ENCODE results near the gene NFIA. TPM values are rescaled to one million over a fixed set of nuclear protein-coding genes. Genes with fewer than 3 reads are reported as not detected.

The NFIA gene
- total and polyA plus RNA-seq, 2 donors (not counting 1 experiment from before 2014, with no cell fraction given), result 0.28 to 0.54 TPM

DNA sequence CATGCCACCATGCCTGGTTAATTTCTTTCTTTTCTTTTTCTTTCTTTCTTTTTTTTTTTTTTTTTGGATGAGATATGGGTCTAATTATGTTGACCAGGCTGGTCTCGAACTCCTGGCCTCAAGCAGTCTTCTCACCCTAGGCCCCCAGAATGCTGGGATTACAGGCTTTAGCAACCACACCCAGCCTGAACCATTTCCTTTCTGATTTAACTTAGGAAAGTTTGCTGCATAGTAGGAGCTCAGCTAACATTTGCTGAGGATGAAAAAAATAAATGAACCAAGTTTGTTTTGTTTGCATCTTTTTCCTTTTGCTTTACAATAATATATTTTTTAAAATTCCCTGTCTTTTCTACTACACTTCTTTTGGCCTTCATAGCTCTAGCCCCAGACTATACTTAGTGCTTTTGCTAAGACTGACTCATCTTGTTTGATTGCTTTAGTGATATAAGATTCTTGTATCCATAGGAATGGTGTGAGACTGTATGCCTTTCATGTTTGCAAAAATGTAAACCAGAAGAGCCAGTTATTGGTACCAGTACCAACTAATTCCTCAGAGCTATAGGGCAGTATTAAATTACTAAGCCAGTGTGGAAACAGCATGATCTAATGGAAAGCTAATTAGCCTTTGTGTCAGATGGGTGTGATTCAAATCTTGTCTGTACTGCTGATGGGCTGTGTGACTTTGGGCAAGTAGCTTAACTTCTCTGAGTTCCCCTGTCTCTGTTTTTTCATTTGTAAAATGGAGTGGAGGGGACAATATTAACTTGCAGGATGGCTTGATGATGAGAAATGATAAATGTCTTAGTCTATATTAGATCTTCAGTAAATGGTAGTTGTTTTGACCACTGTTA lies 66.9 kb downstream of the NFIA start:
- Histone ChIP-seq H3K9ac (ENCODE audit: low read length) (no peak overlapping the region), H3K27me3 (replicated peaks in 1 of 4; ENCODE audit: control extremely low read depth in 1 of 4, control insufficient read depth in 3 of 4, insufficient read depth in 4 of 4, low read length in 3 of 4) (peaks cover 0 to 3% (median 0%) of the 10 kb centered on the region in 4 experiments), H2AFZ (ENCODE audit: insufficient read depth, low read depth, low read length, poor library complexity, severe bottlenecking) (no peak overlapping the region), H4K20me1 (ENCODE audit: control insufficient read depth, insufficient read depth, low read length, poor library complexity, severe bottlenecking) (no peaks in the 10 kb centered on the region), H3K36me3 (replicated peaks in 1 of 2; ENCODE audit: control extremely low read depth in 1 of 2, control insufficient read depth in 1 of 2, extremely low read depth in 1 of 2, insufficient read depth in 2 of 2, low read length in 1 of 2) (no peaks in the 10 kb centered on the region), H3K27ac (ENCODE audit: low read length in 2 of 2) (no peak overlapping the region), H3K4me2 (replicated peaks; ENCODE audit: low read depth, low read length, poor library complexity, severe bottlenecking) (no peak overlapping the region), H3K79me2 (ENCODE audit: control insufficient read depth, insufficient read depth, low read length) (no peaks in the 10 kb centered on the region), H3K9me3 (ENCODE audit: control extremely low read depth in 1 of 3, control insufficient read depth in 2 of 3, insufficient read depth in 1 of 3, low read length in 2 of 3) (no peaks in the 10 kb centered on the region), H3K4me1 (ENCODE audit: control insufficient read depth in 2 of 2, insufficient read depth in 2 of 2, low read length in 2 of 2) (no peaks in the 10 kb centered on the region), H3K4me3 (ENCODE audit: control extremely low read depth in 1 of 5, extremely low read depth in 1 of 5, insufficient read depth in 1 of 5, low read depth in 2 of 5, low read length in 4 of 5) (no peak overlapping the region)
- POLR2A ChIA-PET, result no interaction called here
- H3K27me3 Mint-ChIP-seq, result peaks cover 11% of the 10 kb centered on the region
- TF ChIP-seq, protein P1, sequence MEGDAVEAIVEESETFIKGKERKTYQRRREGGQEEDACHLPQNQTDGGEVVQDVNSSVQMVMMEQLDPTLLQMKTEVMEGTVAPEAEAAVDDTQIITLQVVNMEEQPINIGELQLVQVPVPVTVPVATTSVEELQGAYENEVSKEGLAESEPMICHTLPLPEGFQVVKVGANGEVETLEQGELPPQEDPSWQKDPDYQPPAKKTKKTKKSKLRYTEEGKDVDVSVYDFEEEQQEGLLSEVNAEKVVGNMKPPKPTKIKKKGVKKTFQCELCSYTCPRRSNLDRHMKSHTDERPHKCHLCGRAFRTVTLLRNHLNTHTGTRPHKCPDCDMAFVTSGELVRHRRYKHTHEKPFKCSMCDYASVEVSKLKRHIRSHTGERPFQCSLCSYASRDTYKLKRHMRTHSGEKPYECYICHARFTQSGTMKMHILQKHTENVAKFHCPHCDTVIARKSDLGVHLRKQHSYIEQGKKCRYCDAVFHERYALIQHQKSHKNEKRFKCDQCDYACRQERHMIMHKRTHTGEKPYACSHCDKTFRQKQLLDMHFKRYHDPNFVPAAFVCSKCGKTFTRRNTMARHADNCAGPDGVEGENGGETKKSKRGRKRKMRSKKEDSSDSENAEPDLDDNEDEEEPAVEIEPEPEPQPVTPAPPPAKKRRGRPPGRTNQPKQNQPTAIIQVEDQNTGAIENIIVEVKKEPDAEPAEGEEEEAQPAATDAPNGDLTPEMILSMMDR (IDR thresholded peaks at IDR 0.05), result no peak
- no peak for TF ChIP-seq EZH2 (IDR thresholded peaks at IDR 0.05; ENCODE audit: borderline replicate concordance, insufficient read depth, low read depth, low read length, poor library complexity, severe bottlenecking)
- DNase-seq, result no peak
- no CpG with 5 or more reads among the region's 1 CpG for WGBS (ENCODE audit: insufficient coverage)
- no peak overlapping the region for H3K27ac Mint-ChIP-seq
- H3K4me1 Mint-ChIP-seq, result no peaks in the 10 kb centered on the region
- H3K9me3 Mint-ChIP-seq (ENCODE audit: insufficient read depth), result no peaks in the 10 kb centered on the region
- ATAC-seq (ENCODE audit: low read depth), result no peak
- CTCF ChIA-PET, result no interaction called here
- H3K4me3 Mint-ChIP-seq, result no peak overlapping the region
- intact Hi-C loops (cut with micrococcal nuclease), result no loop called here

DNA sequence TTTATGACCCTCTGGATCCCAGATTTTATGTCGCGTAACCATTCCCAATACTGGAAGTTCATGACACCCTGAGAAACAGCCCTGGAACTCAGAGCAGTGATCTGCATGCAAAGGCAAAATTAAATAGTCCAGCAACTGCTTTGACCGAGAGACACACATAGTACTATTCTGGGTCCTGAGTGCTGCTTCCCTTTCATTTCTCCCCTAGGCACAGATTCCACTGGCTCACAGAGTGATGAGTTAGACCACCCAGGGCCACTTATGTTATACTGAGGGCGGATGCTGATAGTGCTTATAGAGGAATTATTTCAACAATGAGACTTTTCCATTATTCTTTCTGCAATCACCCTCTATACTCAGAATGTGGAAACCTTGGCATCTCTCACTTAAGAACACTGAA lies 69.2 kb downstream of the NFIA start:
- H3K9ac ChIP-seq (ENCODE audit: low read length), result no peak overlapping the region
- H3K36me3 ChIP-seq (replicated peaks in 1 of 2; ENCODE audit: control extremely low read depth in 1 of 2, control insufficient read depth in 1 of 2, extremely low read depth in 1 of 2, insufficient read depth in 2 of 2, low read length in 1 of 2), result no peaks in the 10 kb centered on the region
- Mint-ChIP-seq H3K4me1 (no peaks in the 10 kb centered on the region), H3K27ac (no peak overlapping the region), H3K27me3 (peaks cover 7% of the 10 kb centered on the region), H3K9me3 (ENCODE audit: insufficient read depth) (no peaks in the 10 kb centered on the region), H3K4me3 (no peak overlapping the region)
- no peak overlapping the region for H3K4me3 ChIP-seq (ENCODE audit: control extremely low read depth in 1 of 5, extremely low read depth in 1 of 5, insufficient read depth in 1 of 5, low read depth in 2 of 5, low read length in 4 of 5)
- no peaks in the 10 kb centered on the region for H3K4me1 ChIP-seq (ENCODE audit: control insufficient read depth in 2 of 2, insufficient read depth in 2 of 2, low read length in 2 of 2)
- H3K27ac ChIP-seq (ENCODE audit: low read length in 2 of 2), result no peak overlapping the region
- intact Hi-C loops (cut with micrococcal nuclease), result no loop called here
- no peaks in the 10 kb centered on the region for H3K79me2 ChIP-seq (ENCODE audit: control insufficient read depth, insufficient read depth, low read length)
- no peak overlapping the region for H3K4me2 ChIP-seq (replicated peaks; ENCODE audit: low read depth, low read length, poor library complexity, severe bottlenecking)
- ChIA-PET POLR2A (no interaction called here), CTCF (no interaction called here)
- DNase-seq, result no peak
- H3K27me3 ChIP-seq (replicated peaks in 1 of 4; ENCODE audit: control extremely low read depth in 1 of 4, control insufficient read depth in 3 of 4, insufficient read depth in 4 of 4, low read length in 3 of 4), result peaks cover 0 to 3% (median 0%) of the 10 kb centered on the region in 4 experiments
- no peak for ATAC-seq (ENCODE audit: low read depth)
- H3K9me3 ChIP-seq (ENCODE audit: control extremely low read depth in 1 of 3, control insufficient read depth in 2 of 3, insufficient read depth in 1 of 3, low read length in 2 of 3), result no peaks in the 10 kb centered on the region
- H4K20me1 ChIP-seq (ENCODE audit: control insufficient read depth, insufficient read depth, low read length, poor library complexity, severe bottlenecking), result no peaks in the 10 kb centered on the region
- WGBS (ENCODE audit: insufficient coverage), result 94% methylated on average over 3 of the region's 4 CpGs
- H2AFZ ChIP-seq (ENCODE audit: insufficient read depth, low read depth, low read length, poor library complexity, severe bottlenecking), result no peak overlapping the region
- TF ChIP-seq, protein P1 (IDR thresholded peaks at IDR 0.05), result no peak
- no peak for TF ChIP-seq EZH2 (IDR thresholded peaks at IDR 0.05; ENCODE audit: borderline replicate concordance, insufficient read depth, low read depth, low read length, poor library complexity, severe bottlenecking)

Measured in B cell (primary cell).